ENCODE results near the gene ABCC1.

Gene ABCC1

GRCh38 chr16:16059160-16059559, 109.7 kb downstream of the ABCC1 start:
- DNase-seq, result no peak

GRCh38 chr16:16059895-16060590, 110.6 kb downstream of the ABCC1 start:
- no peak for DNase-seq

- DNase-seq, result no peak
Measured at GRCh38 chr16:16062023-16062937, 112.9 kb downstream of the ABCC1 start.

GRCh38 chr16:16063683-16064082, 114.3 kb downstream of the ABCC1 start:
- DNase-seq, result no peak

GRCh38 chr16:16064874-16065384, 115.5 kb downstream of the ABCC1 start:
- no peak for DNase-seq

GRCh38 chr16:16067127-16067526, 117.7 kb downstream of the ABCC1 start:
- DNase-seq, result no peak

- no peak for DNase-seq
Measured at GRCh38 chr16:16071631-16072244, 122.3 kb downstream of the ABCC1 start.

- no peak for DNase-seq
Measured at GRCh38 chr16:16073001-16073545, 123.7 kb downstream of the ABCC1 start.

GRCh38 chr16:16073891-16074881, 124.8 kb downstream of the ABCC1 start:
- DNase-seq, result no peak

- DNase-seq, result no peak
Measured at GRCh38 chr16:16075488-16076422, 126.3 kb downstream of the ABCC1 start.

GRCh38 chr16:16076423-16076813, 127.0 kb downstream of the ABCC1 start:
- DNase-seq, result no peak

- DNase-seq, result no peak
Measured at GRCh38 chr16:16080465-16081065, 131.1 kb downstream of the ABCC1 start.

- DNase-seq, result no peak
Measured at GRCh38 chr16:16081141-16081540, 131.7 kb downstream of the ABCC1 start.

GRCh38 chr16:16082255-16082654, 132.8 kb downstream of the ABCC1 start:
- no peak for DNase-seq

GRCh38 chr16:16083421-16084156, 134.2 kb downstream of the ABCC1 start:
- no peak for DNase-seq

GRCh38 chr16:16084874-16085273, 135.5 kb downstream of the ABCC1 start:
- DNase-seq, result no peak

GRCh38 chr16:16086653-16087446, 137.4 kb downstream of the ABCC1 start:
- DNase-seq, result no peak

GRCh38 chr16:16090238-16090637, 140.8 kb downstream of the ABCC1 start:
- DNase-seq, result no peak

Data from activated CD8-positive, alpha-beta memory T cell treated with anti-CD3 and anti-CD28 coated beads, Interleukin-2, amount 50 U/mL, for 48 hours (primary cell).